ENCODE measurements around the gene LY6G6D. TPM values are rescaled to one million over a fixed set of nuclear protein-coding genes. Genes with fewer than 3 reads are reported as not detected.

Gene LY6G6D
- total RNA-seq, 1 donor from 2014 or later, result not detected

DNA sequence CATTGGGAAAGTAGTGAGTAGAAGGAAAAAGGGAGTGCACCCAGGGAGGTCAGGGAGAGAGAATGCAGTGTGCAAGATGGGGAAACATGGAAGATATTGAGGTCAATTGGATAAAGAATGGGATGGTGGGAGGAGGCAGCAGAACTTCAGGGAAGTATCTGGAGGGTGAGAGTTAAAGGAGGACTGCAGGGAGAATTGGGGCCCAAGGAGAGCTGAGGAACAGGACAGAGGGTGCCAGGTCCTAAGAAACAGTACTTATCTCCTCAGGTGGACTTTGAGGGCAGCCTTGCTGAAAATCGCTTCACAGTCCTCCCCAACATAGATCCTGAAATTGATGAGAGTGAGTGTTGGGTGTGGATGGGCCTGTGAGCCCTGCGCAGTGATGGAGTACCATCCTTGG lies 43.1 kb downstream of the LY6G6D start:
- Histone ChIP-seq H3K27me3 (ENCODE audit: control insufficient read depth, insufficient read depth, low read length) (no peaks in the 10 kb centered on the region), H3K4me3 (ENCODE audit: low read depth, low read length) (no peak overlapping the region), H3K36me3 (ENCODE audit: control insufficient read depth, insufficient read depth, low read length) (no peaks in the 10 kb centered on the region)
- DNase-seq (ENCODE audit: low read depth), result no peak
- TF ChIP-seq, protein P1, sequence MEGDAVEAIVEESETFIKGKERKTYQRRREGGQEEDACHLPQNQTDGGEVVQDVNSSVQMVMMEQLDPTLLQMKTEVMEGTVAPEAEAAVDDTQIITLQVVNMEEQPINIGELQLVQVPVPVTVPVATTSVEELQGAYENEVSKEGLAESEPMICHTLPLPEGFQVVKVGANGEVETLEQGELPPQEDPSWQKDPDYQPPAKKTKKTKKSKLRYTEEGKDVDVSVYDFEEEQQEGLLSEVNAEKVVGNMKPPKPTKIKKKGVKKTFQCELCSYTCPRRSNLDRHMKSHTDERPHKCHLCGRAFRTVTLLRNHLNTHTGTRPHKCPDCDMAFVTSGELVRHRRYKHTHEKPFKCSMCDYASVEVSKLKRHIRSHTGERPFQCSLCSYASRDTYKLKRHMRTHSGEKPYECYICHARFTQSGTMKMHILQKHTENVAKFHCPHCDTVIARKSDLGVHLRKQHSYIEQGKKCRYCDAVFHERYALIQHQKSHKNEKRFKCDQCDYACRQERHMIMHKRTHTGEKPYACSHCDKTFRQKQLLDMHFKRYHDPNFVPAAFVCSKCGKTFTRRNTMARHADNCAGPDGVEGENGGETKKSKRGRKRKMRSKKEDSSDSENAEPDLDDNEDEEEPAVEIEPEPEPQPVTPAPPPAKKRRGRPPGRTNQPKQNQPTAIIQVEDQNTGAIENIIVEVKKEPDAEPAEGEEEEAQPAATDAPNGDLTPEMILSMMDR (IDR thresholded peaks at IDR 0.05; ENCODE audit: insufficient read depth, low read length, poor library complexity, severe bottlenecking), result no peak

DNA sequence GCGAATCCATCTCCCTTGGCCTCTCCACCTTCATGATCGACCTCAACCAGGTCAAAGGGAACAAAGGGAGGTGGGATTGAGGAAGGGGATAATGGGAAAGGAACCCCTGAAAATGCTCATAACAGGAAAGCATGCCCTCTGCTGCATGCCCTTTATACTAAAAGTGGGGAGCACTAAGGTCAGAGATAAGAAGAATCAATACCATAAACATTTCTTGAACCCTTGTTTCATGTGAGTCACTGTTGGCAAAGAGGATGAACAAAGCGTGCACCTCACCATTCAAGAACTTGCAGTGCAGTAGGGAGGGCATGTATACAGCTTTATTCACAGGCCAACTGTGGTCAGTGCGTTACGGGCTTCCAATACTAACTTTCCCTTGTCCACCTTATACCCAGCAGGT lies 45.6 kb downstream of the LY6G6D start:
- Histone ChIP-seq H3K4me3 (ENCODE audit: low read depth, low read length) (no peak overlapping the region), H3K36me3 (ENCODE audit: control insufficient read depth, insufficient read depth, low read length) (no peaks in the 10 kb centered on the region), H3K27me3 (ENCODE audit: control insufficient read depth, insufficient read depth, low read length) (no peaks in the 10 kb centered on the region)
- TF ChIP-seq, protein P1 (IDR thresholded peaks at IDR 0.05; ENCODE audit: insufficient read depth, low read length, poor library complexity, severe bottlenecking), result no peak
- DNase-seq (ENCODE audit: low read depth), result no peak

DNA sequence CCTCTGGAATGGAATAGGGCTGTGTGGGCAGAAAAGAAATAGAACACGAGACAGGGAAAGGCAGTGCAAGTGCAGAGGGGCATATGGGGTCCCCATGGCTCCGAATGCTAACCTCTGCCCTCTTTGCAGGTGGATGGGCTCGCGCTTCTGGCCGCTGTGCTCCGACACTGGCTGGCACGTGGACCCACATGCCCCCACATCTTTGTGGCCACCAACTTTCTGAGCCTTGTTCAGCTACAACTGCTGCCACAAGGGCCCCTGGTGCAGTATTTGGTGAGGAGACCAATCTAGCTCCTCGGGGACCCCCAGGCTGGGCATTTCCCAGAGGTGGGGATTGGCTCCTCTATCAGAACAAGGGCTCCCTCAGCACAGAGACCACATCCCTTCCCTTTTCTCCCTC lies 46.2 kb downstream of the LY6G6D start:
- H3K27me3 ChIP-seq (ENCODE audit: control insufficient read depth, insufficient read depth, low read length), result no peaks in the 10 kb centered on the region
- no peak overlapping the region for H3K4me3 ChIP-seq (ENCODE audit: low read depth, low read length)
- TF ChIP-seq, protein P1 (IDR thresholded peaks at IDR 0.05; ENCODE audit: insufficient read depth, low read length, poor library complexity, severe bottlenecking), result no peak
- no peak for DNase-seq (ENCODE audit: low read depth)
- H3K36me3 ChIP-seq (ENCODE audit: control insufficient read depth, insufficient read depth, low read length), result no peaks in the 10 kb centered on the region

DNA sequence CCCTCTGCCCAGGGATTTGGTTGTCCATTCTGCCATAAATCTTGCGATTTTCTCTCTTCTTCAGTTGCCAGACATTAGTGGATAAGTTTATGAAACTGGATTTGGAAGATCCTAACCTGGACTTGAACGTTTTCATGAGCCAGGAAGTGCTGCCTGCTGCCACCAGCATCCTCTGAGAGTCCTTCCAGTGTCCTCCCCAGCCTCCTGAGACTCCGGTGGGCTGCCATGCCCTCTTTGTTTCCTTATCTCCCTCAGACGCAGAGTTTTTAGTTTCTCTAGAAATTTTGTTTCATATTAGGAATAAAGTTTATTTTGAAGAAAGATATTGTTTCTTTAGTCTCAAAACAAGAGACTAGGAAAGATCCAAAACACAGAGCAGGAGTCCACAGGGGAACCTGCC lies 47.2 kb downstream of the LY6G6D start, which contains the start of gene SAPCD1:
SAPCD1 (plus strand) TSS at position 301 of the 400 bp plus-strand sequence. CDS start 399 bp downstream, outside the sequence.
- no peaks in the 10 kb centered on the region for H3K27me3 ChIP-seq (ENCODE audit: control insufficient read depth, insufficient read depth, low read length)
- H3K4me3 ChIP-seq (ENCODE audit: low read depth, low read length), result no peak within 1 kb of the TSS
- TF ChIP-seq, protein P1 (IDR thresholded peaks at IDR 0.05; ENCODE audit: insufficient read depth, low read length, poor library complexity, severe bottlenecking), result no peak
- H3K36me3 ChIP-seq (ENCODE audit: control insufficient read depth, insufficient read depth, low read length), result no peaks in the 10 kb centered on the region
- DNase-seq (ENCODE audit: low read depth), result no peak

DNA sequence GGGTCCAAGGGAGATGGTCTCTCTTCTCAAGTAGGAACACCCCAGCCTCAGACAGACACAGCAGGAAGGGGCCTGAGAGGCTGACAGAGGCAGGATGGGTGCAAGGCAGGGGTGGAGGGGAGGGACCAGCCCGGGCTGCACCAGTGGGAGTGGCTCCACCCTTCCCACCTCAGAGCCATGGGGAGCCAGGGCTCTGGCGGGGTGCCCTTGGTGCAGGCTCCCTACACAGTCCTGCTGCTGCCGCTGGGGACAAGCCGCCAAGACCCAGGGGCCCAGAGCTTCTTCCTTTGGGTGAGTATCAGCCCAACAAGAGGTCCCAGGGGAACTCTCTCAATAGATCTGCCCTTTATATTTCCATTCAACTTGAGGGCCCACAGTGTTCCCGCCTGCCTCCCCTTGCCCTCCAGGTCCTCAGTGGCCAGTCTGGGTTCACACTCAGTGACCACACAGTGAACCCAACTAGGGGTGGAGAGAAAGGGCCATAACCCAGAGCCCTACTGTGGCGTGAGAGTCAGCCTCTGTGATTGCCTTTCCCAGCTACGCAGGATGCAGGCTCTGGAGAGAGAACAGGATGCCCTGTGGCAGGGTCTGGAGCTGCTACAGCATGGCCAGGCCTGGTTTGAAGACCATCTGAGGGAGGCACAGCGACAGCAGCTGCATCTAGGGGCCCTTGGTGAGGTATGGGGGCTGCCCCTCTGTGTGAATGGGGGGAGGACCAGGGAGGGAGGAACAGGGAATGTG lies 47.9 kb downstream of the LY6G6D start:
- no peaks in the 10 kb centered on the region for H3K36me3 ChIP-seq (ENCODE audit: control insufficient read depth, insufficient read depth, low read length)
- H3K27me3 ChIP-seq (ENCODE audit: control insufficient read depth, insufficient read depth, low read length), result no peaks in the 10 kb centered on the region
- TF ChIP-seq, protein P1 (IDR thresholded peaks at IDR 0.05; ENCODE audit: insufficient read depth, low read length, poor library complexity, severe bottlenecking), result no peak
- no peak overlapping the region for H3K4me3 ChIP-seq (ENCODE audit: low read depth, low read length)
- DNase-seq (ENCODE audit: low read depth), result no peak

DNA sequence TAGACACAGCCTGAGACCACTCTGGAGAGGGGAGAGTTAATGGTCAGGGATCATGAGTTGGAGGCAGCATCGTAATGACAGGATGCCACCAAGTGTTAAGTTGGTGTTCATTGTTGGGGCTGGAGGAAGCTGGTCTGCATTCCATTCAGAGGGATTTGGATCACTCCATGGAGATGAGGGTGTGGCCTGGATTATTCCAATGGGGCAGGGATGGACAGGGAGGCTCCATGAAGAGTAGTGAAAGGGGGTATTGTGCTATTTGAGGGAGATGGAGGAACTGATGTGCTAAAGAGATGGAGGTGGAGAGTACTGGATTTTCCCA lies 48.4 kb downstream of the LY6G6D start:
- DNase-seq (ENCODE audit: low read depth), result no peak
- Histone ChIP-seq H3K4me3 (ENCODE audit: low read depth, low read length) (no peak overlapping the region), H3K27me3 (ENCODE audit: control insufficient read depth, insufficient read depth, low read length) (no peaks in the 10 kb centered on the region), H3K36me3 (ENCODE audit: control insufficient read depth, insufficient read depth, low read length) (no peaks in the 10 kb centered on the region)
- TF ChIP-seq, protein P1 (IDR thresholded peaks at IDR 0.05; ENCODE audit: insufficient read depth, low read length, poor library complexity, severe bottlenecking), result no peak

All from kidney epithelial cell (primary cell).